Stimulated activated CD4-positive, alpha-beta T cell treated with anti-CD3 and anti-CD28 coated beads, Interleukin-4, amount 100 ng/mL, for 48 hours (primary cell): ENCODE measurements around the gene TRIO.
A peak's percentile ranks its signal among the peaks of the same experiment; 100 is the strongest.

Source experiments
- DNase-seq, 2 donors: peaks; one replicate each; pipeline ENCODE4 v3.0.0-alpha.2; 2020; ENCODE audit warnings: low read depth in 2 of 2

TRIO gene

GRCh38 chr5:14326035-14326903, 183.1 kb downstream of the TRIO start:
- no peak for DNase-seq

GRCh38 chr5:14327624-14328023, 184.5 kb downstream of the TRIO start:
- no peak for DNase-seq

DNA sequence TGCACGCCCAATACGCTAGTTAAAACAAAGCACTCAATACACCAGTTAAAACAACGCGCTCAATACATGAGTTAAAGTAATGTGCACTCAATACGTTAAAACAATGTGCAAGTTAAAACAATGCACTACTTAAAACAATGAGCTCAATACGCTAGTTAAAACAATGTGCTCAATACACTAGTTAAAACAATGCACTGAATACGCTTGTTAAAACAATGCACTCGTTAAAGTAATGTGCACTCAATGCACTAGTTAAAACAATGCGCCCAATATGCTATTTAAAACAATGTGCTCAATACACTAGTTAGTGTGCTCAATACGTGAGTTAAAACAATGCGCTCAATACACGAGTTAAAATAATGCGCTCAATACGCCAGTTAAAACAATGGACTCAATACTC, 185.0 kb downstream of the TRIO start:
- no peak for DNase-seq

GRCh38 chr5:14330291-14330690, 187.1 kb downstream of the TRIO start:
- DNase-seq, result no peak

- DNase-seq, result no peak
Measured at GRCh38 chr5:14330729-14331385, 187.7 kb downstream of the TRIO start.

DNA sequence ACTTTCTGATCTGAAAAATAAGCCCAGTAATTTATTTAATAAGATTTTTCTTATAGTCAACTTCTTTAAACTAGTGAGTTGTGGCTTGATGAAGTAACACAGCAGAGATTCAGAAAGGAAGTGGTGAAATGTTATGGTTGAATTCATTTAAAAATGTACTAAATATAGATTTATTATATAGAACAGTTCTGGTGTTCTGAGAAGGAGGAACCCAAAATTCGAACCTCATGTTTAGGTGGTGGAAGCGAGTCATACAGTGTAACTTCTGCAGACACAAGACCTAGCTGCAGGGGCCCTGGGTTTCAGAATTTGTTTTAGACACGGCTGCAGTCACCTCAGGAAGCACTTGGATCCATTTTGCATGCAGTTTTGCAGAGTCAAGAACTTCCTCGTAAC, 188.2 kb downstream of the TRIO start:
- DNase-seq, result no peak

GRCh38 chr5:14332038-14332631, 189.0 kb downstream of the TRIO start:
- DNase-seq, result no peak

GRCh38 chr5:14332746-14333145, 189.6 kb downstream of the TRIO start:
- no peak for DNase-seq

DNA sequence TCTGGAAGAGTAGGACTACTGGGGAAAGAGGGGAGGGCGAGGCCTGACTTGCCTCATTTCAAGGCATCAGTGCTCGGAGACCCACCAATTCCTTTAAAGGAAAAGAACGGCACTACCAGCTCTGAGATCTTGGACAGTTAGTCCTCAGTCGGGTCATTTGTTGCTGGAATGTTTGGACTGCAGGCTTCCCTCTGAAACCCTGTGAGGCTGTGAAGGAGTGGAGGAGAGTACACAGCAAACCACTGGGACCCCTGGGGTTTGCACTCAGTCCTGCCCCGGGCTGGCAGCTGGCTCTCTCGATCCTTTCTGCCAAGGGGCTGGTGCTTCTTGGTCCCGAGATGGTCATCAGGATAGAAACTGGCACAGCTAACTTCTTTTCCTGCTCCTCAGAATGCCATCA, 194.5 kb downstream of the TRIO start:
- no peak for DNase-seq

DNA sequence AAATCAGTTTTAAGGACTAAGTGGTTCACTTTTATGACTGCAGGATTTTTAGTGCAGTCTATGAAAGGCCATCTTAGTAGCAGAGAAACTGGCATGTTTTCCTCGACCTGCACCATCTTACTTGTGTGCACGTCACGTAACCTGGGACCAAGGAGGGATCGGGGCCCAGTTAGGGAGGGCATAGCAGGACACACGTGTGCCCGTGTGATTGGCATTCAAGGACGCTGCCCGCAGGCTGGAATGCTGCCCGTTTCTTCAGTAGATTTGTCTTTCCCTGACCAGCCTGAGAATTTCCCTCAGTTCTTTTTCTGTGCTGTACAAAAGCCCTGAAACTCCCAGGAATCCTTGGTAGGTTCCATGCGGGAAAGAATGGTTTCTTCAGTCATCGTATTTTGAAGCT, 196.3 kb downstream of the TRIO start:
- DNase-seq, result no peak

GRCh38 chr5:14341571-14342230, 198.6 kb downstream of the TRIO start:
- no peak for DNase-seq

GRCh38 chr5:14342306-14342705, 199.2 kb downstream of the TRIO start:
- DNase-seq, result no peak

DNA sequence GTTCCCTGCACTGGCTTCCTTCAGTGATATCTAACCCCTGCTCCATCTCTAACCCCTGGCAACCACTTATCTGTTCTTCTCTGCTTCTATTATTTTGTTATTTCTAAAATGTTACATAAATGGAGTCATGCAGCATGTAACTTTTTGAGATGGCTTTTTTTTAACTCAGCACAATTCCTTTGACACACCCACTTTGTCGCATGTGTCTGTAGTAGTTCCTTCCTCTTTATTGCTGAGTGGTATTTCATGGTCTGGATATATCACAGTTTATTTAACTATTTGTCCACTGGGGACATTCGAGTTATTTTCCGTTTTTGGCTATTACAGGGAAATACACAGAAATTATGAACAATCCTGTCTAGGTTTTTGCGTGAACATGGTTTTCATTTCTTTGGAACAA, 200.2 kb downstream of the TRIO start:
- no peak for DNase-seq

DNA sequence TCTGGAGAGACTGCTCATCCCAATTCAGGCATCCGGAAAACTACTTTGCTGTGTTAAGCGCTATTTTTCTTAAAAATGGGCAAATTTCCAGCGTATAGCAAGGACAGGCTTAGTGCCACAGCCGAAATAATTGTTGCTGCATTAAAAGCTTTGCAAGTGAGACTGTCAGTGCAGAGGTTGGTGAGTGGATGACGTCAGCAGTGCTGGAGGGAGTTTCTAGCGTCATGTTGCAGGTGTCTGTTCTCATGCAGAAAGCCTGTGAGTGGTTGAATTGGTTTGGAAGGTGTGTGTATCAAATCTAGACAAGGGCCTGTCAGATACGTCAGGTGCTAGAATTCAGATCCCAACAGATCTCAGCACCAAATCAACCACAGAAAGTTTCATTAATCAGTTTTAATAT, 204.4 kb downstream of the TRIO start:
- DNase-seq, result no peak

DNA sequence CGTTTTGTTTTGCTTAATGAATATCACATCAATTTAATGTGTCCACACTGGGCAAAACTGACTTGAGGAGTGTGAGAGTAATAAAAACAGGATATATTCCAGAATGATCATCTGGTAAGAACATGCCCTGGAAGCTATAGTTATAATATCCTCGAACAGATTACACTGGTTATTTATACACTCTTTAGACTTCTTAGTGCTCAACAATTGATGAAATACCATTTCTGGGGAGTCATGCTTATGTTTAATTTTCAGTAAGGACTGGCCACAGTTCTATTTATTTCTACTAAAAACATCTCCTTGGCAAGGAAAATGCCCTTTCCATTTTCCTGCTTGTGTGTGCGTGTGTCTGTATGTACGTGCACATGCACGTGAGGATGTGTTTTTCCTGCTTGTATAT, 205.0 kb downstream of the TRIO start:
- DNase-seq, result no peak

- no peak for DNase-seq
Measured at GRCh38 chr5:14349029-14349428, 205.9 kb downstream of the TRIO start.

DNA sequence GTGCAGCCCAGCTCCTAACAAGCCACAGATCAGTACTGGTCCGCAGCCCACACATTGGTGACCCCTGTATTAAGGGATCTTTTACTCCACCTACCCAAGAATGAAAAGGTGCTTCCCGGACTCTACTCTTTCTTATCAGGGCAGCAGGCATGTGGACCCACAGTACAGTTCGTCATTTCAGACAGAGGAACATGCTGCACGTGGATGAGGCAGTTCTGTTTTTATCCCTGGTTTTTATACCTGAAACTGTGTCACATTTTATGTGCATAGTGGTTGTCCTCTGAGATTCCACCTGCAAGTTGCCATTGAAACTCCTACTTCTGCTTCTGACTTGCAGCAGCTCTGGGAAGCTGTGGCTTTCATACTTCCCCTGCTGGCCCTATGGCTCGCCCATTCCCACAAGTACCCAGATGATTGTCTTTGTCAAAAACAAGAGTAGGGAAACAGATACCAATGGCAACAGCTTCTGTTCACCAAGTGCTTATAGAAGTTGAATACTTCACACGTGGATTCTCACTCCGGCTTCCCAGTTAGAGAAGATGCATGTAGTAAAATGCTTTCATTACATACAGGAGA, 208.0 kb downstream of the TRIO start:
- no peak for DNase-seq

- peak; percentile 38 to 43 for DNase-seq
Measured at GRCh38 chr5:14351845-14352712, 208.9 kb downstream of the TRIO start.

DNA sequence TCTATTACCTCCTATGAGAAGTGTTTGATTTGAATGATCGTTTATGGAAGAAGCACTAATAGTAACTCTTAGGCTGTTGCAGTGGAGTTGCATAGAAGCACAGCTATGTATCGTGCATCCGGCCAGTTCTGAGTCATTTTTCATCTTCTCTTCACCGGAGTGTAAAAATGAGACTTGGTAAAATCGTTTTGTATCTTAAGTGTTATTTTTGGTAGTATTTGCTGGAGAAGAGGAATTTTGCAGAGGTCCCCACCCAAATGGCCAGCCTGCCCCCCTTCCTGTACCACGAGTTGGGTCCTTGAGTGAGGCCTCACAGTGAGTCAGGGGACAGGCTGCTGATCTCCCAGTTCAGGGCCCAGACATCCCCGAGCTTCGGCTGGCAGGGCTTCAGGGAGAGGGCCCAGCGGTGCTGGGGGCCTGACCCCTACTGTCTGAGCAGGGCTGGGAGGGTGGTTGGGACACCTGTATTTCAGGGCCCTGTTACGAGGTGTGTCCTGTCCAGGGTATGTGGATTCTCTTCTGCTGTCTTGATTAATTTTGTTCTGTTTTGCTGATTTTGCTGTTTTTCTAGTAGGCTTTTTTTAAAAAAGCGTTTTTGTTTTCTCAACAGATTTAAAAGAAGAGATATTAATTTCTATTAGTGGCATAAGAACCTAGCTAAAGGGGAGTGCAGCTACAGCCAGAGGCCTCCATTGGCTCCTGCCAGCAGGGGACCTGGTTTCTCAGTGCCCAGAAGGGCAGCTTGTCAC, 210.8 kb downstream of the TRIO start:
- DNase-seq, result no peak

- no peak for DNase-seq
Measured at GRCh38 chr5:14355391-14355790, 212.2 kb downstream of the TRIO start.
